Measurements from ENCODE around the gene GRID2. TPM values are rescaled to one million over a fixed set of nuclear protein-coding genes. Genes with fewer than 3 reads are reported as not detected.
"Not testable (repeated sequence)": the region's sequence is repeated elsewhere in the genome, so short reads cannot be mapped to it uniquely, and the experiment has no call there.

The GRID2 gene
- total and polyA plus RNA-seq, 8 donors: 0.39 TPM; not detected in 7

GRCh38 chr4:93658443-93658842 is 1354.7 kb downstream of the GRID2 start:
- WGBS, 2 donors: 51 to 65% methylated on average over 3 of the region's 3 CpGs
- no peak for FAIRE-seq
- Histone ChIP-seq H3K36me3 (no peaks in the 10 kb centered on the region), H3K4me1 (no peaks in the 10 kb centered on the region), H3K27ac (no peak overlapping the region), H3K4me3 (no peak overlapping the region), H3K27me3 (no peaks in the 10 kb centered on the region), H3K9me3 (no peaks in the 10 kb centered on the region)
- no peak for DNase-seq
- intact Hi-C loops (cut with DNase I): no loop called here
- TF ChIP-seq CTCF (IDR thresholded peaks at IDR 0.05): no peak
- ATAC-seq: no peak

DNA sequence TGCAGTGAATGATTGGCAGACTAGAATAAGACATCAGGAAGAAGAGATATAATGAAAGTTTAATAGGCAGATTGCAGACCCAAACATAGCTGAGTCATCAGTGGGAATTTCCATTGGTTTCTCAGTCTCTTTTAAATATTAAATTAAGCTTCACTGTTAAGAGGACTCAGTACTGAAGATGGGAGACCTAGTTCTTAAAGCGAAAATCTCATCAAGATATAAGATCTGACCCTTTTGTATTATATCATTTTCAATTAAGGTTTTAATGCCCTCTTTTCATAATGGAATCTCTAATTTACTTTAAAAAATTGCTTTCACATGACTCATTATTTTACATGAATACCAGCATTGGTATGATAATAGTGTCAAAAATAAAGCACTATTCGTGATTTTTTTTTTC is 1355.9 kb downstream of the GRID2 start:
- Histone ChIP-seq H3K4me1 (no peaks in the 10 kb centered on the region), H3K27ac (no peak overlapping the region), H3K36me3 (no peaks in the 10 kb centered on the region), H3K27me3 (no peaks in the 10 kb centered on the region), H3K9me3 (no peaks in the 10 kb centered on the region), H3K4me3 (no peak overlapping the region)
- ATAC-seq: no peak
- no peak for TF ChIP-seq CTCF (IDR thresholded peaks at IDR 0.05)
- no peak for FAIRE-seq
- WGBS, 2 donors: 61 to 70% methylated on average over 2 of the region's 2 CpGs
- no peak for DNase-seq
- intact Hi-C loops (cut with DNase I): no loop called here

DNA sequence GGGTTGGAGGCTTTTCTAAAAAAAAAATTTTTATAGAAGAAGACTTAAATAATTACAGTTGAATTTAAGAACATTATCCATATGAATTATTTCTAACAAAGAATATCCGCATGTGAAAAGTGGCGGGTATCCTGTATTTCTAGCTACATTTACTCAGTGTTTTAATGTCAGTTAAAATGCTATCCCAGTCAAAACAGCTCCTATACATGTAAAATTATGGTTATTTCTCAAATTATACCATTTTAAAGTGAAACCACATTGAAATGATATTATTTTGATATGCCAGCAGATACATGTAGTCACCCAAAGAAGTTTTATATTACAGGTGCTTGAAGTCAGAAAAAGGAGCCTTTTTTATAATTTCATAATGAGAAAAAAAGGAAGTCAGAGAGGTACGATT is 1356.3 kb downstream of the GRID2 start:
- WGBS, 2 donors: 73 to 89% methylated on average over 3 of the region's 3 CpGs
- FAIRE-seq: no peak
- intact Hi-C loops (cut with DNase I): no loop called here

DNA sequence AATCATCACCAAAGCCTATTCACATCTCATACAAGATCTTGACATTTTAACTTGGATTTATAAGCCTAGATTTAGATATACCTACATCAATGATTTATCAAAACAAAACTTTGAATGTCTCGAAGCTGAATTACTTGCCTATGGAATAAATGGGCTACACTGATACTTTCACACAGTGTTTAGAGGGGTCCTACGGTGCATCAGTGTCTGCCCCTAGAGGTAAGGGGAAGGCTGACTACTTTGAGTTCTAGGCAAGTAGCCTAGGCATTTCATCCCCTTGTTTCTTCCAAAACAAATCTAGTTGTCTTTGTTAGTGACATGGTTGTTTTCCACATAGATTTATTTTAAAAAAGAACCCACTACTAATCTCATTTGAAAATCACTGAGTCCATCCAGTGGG is 1366.7 kb downstream of the GRID2 start:
- DNase-seq: no peak
- no peak for FAIRE-seq
- Histone ChIP-seq H3K27me3 (no peaks in the 10 kb centered on the region), H3K4me3 (no peak overlapping the region), H3K36me3 (no peaks in the 10 kb centered on the region), H3K4me1 (no peaks in the 10 kb centered on the region), H3K27ac (no peak overlapping the region), H3K9me3 (no peaks in the 10 kb centered on the region)
- intact Hi-C loops (cut with DNase I): no loop called here
- no peak for ATAC-seq
- no peak for TF ChIP-seq CTCF (IDR thresholded peaks at IDR 0.05)
- 55 to 71% methylated on average over 2 of the region's 2 CpGs for WGBS, 2 donors

More for the DNA sequence above, 1356.3 kb downstream of the GRID2 start:
- Histone ChIP-seq H3K27ac (no peak overlapping the region), H3K27me3 (no peaks in the 10 kb centered on the region), H3K4me3 (no peak overlapping the region), H3K9me3 (no peaks in the 10 kb centered on the region), H3K36me3 (no peaks in the 10 kb centered on the region), H3K4me1 (no peaks in the 10 kb centered on the region)
- ATAC-seq (no peak), DNase-seq (no peak)
- no peak for TF ChIP-seq CTCF (IDR thresholded peaks at IDR 0.05)

GRCh38 chr4:93671093-93671492 is 1367.3 kb downstream of the GRID2 start:
- no peak for TF ChIP-seq CTCF (IDR thresholded peaks at IDR 0.05)
- Histone ChIP-seq H3K36me3 (no peaks in the 10 kb centered on the region), H3K27ac (no peak overlapping the region), H3K4me1 (no peaks in the 10 kb centered on the region), H3K27me3 (no peaks in the 10 kb centered on the region), H3K9me3 (no peaks in the 10 kb centered on the region), H3K4me3 (no peak overlapping the region)
- DNase-seq (no peak), FAIRE-seq (no peak), ATAC-seq (no peak)
- intact Hi-C loops (cut with DNase I): no loop called here
- 74 to 77% methylated on average over 3 of the region's 3 CpGs for WGBS, 2 donors

DNA sequence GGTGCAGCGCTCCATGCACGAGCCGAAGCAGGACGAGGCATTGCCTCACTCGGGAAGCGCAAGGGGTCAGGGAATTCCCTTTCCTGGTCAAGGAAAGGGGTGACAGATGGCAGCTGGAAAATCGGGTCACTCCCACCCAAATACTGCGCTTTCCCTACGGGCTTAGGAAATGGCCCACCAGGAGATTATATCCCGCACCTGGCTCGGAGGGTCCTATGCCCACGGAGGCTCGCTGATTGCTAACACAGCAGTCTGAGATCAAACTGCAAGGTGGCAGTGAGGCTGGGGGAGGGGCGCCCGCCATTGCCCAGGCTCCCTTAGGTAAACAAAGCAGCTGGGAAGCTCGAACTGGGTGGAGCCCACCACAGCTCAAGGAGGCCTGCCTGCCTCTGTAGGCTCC is 1373.2 kb downstream of the GRID2 start:
- peak in 1 of 6 donors; percentile 30 for DNase-seq
- H3K36me3 ChIP-seq; H3K9me3 ChIP-seq; H3K27me3 ChIP-seq; FAIRE-seq; intact Hi-C loops (cut with DNase I); H3K4me1 ChIP-seq; H3K27ac ChIP-seq; ATAC-seq; H3K4me3 ChIP-seq: not testable (repeated sequence)
- 82 to 86% methylated on average over 13 to 15 of the region's 16 CpGs for WGBS, 2 donors
